ENCODE results near the gene GXYLT1.
"Not testable (repeated sequence)": the region's sequence is repeated elsewhere in the genome, so short reads cannot be mapped to it uniquely, and the experiment has no call there.

The GXYLT1 gene

DNA sequence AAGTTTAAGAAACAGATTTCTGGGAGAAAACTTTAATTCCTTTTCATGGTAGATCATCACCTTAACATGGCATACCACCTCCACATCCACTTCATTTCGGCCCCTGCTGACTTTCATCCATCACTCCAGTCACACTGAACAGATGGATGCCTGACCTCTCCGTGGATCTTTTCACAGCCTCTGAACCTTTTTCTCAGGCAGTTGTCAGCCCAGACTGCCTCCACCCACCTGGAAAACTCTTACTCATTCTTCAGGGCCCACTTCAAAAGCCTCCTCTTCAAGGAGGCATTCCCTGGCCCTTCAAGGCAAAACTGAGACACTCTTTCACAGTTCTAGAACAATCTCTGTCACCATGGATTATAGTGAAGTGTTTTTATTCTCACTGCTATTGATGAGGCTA is 52.9 kb downstream of the GXYLT1 start:
- no peak for DNase-seq

DNA sequence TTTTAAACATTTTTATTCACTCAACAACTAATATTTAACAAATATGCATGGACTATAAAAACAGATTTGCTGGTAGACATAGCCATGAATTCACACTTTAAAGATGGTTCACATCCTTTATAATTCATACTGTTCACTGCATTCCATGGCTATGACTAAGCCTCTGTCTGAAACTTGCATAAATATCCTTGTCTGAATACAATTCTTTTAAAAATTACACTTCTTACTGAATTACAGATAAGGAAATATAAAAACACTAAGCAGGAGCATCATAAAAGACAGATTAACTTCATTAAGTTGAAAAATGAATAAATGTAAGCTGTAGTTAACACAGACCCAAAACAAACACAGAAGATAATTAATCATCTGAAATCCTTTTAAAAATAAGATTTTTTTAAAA is 53.8 kb downstream of the GXYLT1 start:
- DNase-seq: no peak

DNA sequence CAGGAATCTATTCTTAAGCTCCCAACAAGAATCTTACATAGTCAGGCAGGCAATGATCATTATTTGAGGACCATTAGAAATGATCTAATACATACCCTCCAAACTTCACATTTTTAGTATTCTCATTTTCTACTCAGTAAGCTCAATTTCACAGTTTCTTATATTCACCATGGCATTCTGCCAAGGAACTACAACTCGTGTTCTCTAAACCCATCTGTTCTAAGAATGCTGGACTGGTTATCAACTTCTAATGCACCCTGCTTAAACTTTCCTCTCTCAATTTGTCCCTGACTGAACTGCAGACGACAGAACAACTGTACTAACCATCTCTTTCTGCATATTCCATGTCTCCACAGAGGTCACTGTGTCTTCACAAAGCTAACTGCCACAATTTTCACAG is 58.6 kb downstream of the GXYLT1 start:
- no peak for DNase-seq

DNA sequence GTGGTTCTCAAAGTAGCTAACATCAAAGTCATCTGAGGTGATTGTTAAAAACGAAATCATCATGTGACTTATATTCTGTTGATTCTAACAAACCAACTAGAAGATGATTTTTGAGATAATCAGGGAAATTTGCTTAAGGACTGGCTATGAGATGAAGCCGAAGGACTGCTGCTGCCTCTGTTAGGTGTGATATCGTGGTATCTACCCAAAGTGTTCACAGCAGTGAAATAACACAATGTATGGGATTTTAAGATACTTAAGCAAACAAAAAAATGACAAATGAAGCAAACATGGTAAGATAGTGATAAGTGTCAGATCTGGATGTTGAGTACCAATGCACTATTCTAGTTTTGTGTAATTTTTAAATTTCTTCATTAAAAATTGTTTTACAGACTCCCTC is 59.1 kb downstream of the GXYLT1 start:
- DNase-seq: no peak

DNA sequence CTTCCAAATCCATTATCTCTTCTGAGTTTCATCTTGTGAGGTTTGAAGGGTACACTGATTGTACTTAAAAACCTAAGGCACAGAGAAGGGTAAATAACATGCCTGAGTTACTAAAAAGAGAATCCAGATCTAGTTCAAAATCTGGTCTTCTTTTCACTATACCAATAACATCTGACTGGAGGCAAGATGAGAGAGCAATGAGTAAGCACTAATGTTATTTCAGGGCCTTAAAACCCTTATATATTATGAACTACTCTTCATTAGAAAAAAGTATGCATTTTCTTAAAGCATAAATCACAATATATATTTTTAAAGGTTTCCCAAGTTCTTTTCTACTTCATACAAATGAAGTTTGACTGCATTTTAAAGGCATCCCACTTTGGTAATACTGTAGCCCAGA is 60.2 kb downstream of the GXYLT1 start:
- DNase-seq: no peak

DNA sequence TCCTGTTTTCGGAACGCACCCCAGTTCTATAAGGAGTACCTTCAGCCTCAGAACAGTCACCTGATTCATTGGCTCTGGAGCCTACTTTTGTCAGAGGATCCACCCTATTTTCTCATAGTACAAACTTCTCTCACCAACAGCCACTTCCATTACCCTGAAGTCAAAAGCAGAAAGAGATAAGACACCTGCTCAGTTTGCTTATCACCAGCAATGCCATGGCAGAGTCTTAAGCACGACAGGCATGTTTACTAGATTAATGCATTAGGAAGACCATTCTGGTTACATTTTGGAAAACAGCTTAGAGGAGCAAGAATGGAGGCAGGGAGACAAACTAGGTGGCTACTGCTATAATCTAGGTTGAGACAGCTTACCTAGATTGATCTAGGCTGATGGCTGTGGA is 67.7 kb downstream of the GXYLT1 start:
- DNase-seq: no peak

DNA sequence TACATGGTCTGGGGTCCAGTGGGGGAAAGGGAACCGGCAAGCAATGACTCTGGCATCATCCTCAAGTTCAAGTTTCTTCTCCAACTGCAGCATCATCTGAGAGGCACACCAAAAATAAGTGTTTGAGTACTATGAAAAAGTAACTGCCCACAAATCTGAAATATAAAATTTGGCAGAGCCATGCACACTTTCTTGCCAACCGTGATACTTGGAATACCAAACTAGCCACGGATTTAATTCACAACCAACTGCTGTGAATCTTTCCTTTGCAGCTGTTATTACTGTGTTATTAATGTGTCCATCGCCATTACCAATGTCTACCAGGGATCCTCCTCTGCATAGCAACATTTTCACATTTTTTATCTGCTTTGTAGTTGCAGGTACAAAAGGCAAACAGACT is 74.6 kb downstream of the GXYLT1 start:
- no peak for DNase-seq

DNA sequence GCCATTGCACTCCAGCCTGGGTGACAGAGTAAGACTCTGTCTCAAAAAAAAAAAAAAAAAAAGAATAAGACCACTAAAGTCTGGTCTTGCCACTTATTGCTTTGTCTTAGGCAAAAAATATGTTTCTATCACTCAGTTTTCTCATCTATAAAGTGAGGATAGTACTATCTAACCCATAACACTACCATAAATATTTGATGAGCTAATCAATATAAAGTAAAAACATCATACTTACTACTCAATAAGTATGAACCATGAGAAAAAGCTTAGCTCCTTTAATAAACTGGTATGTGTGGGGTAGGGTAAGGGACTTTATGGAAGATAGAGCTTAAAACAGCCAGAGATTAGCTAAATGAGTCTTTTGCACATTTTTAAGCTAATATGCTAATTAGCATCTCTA is 85.5 kb downstream of the GXYLT1 start:
- DNase-seq: no peak

DNA sequence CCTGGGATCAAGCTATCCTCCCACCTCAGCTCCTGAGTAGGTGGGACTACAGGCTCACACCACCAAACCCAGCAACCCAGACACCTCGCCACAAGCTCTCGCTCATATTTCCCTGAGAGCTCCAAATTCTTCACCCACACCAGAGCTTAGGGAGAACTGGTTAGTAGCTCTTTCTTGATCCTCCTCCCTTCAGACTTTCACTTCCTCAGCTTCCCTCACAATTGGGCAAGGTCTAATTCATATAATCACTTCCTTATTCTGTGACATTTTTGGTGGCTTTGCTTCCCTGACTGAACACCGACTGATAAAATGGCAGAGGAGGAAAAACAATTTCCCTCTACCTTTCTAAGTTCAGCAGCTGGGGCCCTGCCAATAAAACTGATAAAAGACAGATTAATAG is 88.5 kb downstream of the GXYLT1 start:
- DNase-seq: no peak

DNA sequence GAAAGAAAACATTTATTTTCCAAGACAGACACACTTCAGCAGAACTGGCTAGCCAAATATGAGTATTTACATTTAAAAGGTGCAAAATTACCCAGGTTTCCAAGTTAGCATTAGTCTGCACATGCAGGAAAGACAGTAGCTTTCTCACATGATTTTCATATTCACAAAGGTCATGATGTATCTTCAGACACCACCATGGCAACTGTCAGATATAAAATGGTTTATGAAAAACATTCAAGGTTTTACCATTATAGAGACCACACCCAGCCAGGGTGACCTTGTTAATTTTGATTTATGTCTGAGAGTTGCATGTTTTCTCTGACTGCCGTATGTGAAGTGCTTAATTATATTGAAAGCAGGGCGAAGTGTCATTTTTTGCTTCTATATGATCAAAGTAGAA is 91.2 kb downstream of the GXYLT1 start:
- no peak for DNase-seq

DNA sequence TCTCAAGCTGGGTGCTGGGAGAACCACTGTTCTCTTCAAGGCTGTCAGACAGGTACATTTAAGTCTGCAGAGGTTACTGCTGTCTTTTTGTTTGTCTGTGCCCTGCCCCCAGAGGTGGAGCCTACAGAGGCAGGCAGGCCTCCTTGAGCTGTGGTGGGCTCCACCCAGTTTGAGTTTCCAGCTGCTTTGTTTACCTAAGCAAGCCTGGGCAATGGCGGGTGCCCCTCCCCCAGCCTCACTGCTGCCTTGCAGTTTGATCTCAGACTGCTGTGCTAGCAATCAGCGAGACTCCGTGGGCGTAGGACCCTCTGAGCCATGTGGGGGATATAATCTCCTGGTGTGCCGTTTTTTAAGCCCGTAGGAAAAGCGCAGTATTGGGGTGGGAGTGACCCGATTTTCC is 95.7 kb downstream of the GXYLT1 start:
- not testable (repeated sequence) for DNase-seq

DNA sequence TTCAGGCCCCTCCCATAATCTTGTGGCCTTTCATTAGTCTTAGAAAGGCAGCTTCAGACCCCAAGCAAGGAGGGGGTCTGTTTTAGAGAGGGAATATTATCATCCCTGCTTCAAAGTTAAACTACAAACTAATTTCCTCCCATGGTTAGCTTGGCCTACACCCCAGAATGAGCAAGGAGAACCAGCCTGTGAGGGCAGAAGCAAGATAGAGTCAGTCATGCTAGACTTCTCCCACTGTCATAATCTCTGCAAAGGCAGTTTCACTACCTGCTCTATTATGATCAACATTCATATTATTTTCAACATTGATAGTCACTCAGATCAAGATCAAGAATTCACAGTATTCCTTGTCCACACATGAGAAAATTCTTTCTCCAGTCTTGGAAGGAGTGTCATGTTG is 105.1 kb downstream of the GXYLT1 start:
- no peak for DNase-seq

DNA sequence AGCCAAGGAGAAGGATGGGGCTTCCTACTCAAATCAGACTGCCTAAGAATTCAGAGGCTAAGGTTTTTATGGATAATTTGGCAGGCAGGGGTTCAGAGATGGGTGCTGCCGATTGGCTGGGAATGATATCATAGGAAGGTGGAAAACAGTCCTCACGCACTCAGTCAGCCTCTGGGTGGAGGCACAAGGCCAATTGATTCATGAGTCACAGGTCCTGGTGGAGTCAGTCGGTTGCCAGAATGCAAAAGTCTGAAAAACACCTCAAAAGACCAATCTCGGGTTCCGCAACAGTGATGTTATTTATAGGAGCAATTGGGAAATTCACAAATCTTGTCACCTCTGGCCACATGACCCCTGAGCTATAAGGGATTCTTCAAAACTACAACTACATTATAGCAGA is 105.5 kb downstream of the GXYLT1 start:
- no peak for DNase-seq

DNA sequence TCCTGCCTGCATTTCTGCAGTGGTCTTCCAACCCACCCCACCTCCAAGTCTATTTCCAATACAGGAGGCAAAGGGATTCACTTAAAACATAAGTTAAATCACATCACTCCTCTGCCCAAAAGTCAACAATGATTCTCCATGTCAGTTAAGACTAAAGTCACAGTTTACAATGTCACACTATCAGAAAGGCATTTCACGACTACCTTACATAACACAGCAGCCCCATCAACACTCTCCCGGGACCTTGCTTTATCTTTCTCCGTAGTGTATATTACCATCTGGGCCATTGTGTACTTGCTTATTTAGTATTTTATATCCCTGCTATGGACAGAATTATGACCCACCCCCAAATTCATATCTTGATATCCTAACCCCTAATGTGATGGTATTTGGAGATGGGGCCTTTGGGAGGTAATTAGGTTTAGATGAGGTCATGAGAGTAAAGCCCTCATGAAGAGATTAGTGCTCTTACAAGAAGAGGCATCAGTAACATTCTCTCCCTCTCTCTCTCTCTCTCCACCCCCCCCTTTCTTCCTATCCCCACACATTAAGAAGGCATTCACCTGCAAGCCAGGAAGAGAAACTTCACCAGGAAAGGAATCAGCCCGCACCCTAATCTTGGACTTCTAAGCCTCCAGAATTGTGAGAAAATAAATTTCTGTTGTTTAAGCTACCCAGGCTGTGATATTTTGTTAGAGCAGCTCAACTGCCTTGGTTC is 112.7 kb downstream of the GXYLT1 start:
- no peak for DNase-seq

Data from activated CD4-positive, alpha-beta T cell treated with anti-CD3 and anti-CD28 coated beads for 1 hour (primary cell).